HuH-7.5 (cell line): Measurements from ENCODE around the gene SMARCA4.
"Not testable (repeated sequence)": the region's sequence is repeated elsewhere in the genome, so short reads cannot be mapped to it uniquely, and the experiment has no call there.

Source experiments
- DNase-seq: peaks from one replicate; pipeline ENCODE4 v3.0.0; 2011; ENCODE audit warnings: low spot score

Gene SMARCA4

DNA sequence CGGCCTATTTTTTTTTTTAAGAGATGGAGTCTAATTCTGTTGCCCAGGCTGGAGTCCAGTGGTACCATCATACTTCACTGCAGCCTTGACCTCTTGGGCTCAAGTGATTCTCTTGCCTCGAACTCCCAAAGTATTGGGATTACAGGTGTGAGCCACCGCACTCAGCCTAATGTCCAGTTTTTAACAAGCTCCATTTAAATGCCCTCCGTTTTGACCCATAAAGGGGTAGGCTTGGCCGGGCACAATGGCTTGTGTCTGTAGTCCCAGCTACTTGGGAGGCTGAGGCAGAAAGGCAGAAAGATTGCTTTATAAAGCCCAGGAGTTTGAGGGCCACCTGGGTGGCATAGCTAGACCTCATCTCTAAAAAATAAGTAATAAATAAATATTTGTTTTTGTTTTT is 140.2 kb downstream of the SMARCA4 start:
- DNase-seq = no peak

DNA sequence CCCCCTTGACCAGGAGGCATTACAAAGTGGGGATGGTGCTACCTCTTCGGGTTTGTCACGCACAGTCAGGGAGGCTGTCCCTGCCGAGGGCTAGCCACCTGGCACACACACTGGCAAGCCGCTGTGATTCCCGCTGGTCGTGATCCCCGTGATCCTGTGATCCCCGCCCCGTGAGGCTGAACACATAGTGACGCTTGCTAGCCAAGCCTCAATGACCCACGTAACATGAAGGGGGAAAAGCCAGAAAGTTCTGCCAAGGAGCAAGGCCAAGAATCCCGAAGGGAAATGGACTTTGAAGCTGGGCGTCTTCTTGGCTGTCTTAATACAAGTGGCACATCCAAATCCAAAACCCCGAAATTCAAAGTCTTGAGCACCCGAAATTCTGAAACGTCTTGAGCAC is 142.1 kb downstream of the SMARCA4 start:
- DNase-seq = no peak

DNA sequence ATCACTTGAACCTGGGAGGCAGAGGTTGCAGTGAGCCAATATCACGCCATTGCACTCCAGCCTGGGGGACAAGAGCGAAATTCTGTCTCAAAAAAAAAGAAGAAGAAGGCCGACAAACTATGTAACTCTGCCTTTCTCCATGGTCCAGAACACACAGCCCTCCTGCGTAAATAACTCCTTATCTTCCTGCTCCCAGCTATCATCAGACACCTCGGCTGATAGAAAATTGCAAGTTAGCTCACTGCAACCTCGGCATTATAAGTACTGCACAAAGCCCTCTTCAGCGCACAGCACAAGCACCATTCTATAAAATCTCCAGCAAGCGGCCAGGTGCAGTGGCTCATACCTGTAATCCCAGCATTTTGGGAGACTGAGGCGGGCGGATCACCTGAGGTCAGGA is 142.8 kb downstream of the SMARCA4 start:
- not testable (repeated sequence) for DNase-seq

DNA sequence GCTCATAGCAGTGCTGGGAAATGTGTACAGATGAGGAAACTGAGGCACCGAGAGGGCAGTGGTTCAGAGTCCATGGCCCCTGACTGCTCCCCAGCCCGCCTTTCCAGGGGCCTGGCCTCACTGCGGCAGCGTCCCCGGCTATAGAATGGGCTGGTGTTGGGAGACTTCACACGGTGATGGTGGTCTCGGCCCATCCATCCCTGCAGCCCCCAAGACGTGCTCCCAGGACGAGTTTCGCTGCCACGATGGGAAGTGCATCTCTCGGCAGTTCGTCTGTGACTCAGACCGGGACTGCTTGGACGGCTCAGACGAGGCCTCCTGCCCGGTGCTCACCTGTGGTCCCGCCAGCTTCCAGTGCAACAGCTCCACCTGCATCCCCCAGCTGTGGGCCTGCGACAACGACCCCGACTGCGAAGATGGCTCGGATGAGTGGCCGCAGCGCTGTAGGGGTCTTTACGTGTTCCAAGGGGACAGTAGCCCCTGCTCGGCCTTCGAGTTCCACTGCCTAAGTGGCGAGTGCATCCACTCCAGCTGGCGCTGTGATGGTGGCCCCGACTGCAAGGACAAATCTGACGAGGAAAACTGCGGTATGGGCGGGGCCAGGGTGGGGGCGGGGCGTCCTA is 144.3 kb downstream of the SMARCA4 start:
- no peak for DNase-seq

DNA sequence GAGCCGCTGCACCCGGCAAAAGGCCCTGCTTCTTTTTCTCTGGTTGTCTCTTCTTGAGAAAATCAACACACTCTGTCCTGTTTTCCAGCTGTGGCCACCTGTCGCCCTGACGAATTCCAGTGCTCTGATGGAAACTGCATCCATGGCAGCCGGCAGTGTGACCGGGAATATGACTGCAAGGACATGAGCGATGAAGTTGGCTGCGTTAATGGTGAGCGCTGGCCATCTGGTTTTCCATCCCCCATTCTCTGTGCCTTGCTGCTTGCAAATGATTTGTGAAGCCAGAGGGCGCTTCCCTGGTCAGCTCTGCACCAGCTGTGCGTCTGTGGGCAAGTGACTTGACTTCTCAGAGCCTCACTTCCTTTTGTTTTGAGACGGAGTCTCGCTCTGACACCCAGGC is 145.6 kb downstream of the SMARCA4 start:
- no peak for DNase-seq

DNA sequence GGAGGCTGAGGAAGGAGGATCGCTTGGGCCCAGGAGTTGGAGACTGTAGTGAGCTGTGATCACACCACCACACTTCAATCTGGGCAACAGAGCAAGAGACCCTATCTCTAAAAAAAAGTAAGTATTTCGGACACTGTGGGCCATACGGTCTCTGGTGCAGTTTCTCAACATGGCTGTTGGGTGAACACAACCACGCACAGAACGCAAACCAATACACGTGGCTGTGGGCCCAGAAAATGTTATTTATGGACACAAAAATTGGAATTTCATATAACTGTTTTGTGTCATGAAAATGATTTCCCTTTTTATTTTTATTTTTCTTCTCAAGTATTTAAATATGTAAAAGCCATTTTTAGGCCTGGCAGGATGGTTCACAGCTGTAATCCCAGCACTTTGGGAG is 147.9 kb downstream of the SMARCA4 start:
- DNase-seq = no peak

DNA sequence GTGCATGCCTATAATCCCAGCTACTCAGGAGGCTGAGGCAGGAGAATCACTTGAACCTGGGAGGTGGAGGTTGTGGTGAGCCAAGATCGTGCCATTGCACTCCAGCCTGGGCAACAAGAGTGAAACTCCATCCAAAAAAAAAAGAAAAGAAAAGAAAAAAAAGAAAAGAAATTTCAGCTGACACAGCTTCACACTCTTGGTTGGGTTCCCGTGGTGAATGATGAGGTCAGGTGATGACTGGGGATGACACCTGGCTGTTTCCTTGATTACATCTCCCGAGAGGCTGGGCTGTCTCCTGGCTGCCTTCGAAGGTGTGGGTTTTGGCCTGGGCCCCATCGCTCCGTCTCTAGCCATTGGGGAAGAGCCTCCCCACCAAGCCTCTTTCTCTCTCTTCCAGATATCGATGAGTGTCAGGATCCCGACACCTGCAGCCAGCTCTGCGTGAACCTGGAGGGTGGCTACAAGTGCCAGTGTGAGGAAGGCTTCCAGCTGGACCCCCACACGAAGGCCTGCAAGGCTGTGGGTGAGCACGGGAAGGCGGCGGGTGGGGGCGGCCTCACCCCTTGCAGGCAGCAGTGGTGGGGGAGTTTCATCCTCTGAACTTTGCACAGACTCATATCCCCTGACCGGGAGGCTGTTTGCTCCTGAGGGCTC is 150.4 kb downstream of the SMARCA4 start:
- DNase-seq = no peak

DNA sequence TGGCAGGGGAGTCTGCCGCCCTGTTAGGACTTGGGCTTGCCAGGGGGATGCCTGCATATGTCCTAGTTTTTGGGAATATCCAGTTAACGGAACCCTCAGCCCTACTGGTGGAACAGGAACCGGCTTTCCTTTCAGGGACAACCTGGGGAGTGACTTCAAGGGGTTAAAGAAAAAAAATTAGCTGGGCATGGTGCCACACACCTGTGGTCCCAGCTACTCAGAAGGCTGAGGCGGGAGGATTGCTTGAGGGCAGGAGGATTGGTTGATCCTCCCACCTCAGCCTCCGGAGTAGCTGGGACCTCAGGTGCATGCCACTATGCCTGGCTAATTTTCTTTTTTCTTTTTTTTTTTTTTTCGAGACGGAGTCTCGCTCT is 150.9 kb downstream of the SMARCA4 start:
- no peak for DNase-seq
